Naive thymus-derived CD8-positive, alpha-beta T cell (primary cell): ENCODE data around the gene NFIB. TPM values are rescaled to one million over a fixed set of nuclear protein-coding genes. Genes with fewer than 3 reads are reported as not detected.

ENCODE experiments used
- ATAC-seq, 2 donors: fragments of 150-1000 bp; cut with Tn5 transposase in 1 of 2; sonication (Bioruptor Pico), chemical (Tn5 transposase) in 1 of 2; 1 replicate in 1 of 2; 2 replicates in 1 of 2; pipeline ENCODE4 v1.10.0; 2021; ENCODE audit warnings: mild to moderate bottlenecking in 2 of 2, moderate library complexity in 2 of 2
- POLR2A ChIA-PET: fragments of 350-600 bp; sonication (Branson Sonifier 250); formaldehyde crosslinking; loops from one replicate; lab custom pipeline; 2021; ENCODE audit warnings: antibody characterized with exemption; lab: Charles Lee
- DNase-seq, 10 donors: peaks; one replicate each; pipeline versions ENCODE4 v3.0.0 to v3.0.0-alpha.2; 2020 to 2022
- H3K27ac Mint-ChIP-seq, 10 donors: one replicate each; pipeline ENCODE4 v1.8.0; 2020 to 2022; ENCODE audit warnings: mild to moderate bottlenecking in 10 of 10, mixed read lengths in 10 of 10, moderate library complexity in 4 of 10, inconsistent platforms in 1 of 10
- H3K27me3 Mint-ChIP-seq, 5 donors: one replicate each; pipeline ENCODE4 v1.8.0; 2021 to 2022; ENCODE audit warnings: mixed read lengths in 5 of 5
- H3K36me3 Mint-ChIP-seq, 3 donors: one replicate each; pipeline ENCODE4 v1.8.0; 2020 to 2022; ENCODE audit warnings: mixed read lengths in 3 of 3, mild to moderate bottlenecking in 2 of 3, inconsistent platforms in 1 of 3
- H3K4me1 Mint-ChIP-seq, 4 donors: one replicate each; pipeline ENCODE4 v1.8.0; 2021 to 2022; ENCODE audit warnings: mixed read lengths in 4 of 4
- H3K4me3 Mint-ChIP-seq, 10 donors: one replicate each; pipeline ENCODE4 v1.8.0; 2020 to 2022; ENCODE audit warnings: mild to moderate bottlenecking in 10 of 10, mixed read lengths in 10 of 10, moderate library complexity in 6 of 10, inconsistent platforms in 1 of 10
- H3K9me3 Mint-ChIP-seq, 9 donors: one replicate each; pipeline ENCODE4 v1.8.0; 2020 to 2022; ENCODE audit warnings: mixed read lengths in 9 of 9, mild to moderate bottlenecking in 3 of 9, inconsistent platforms in 1 of 9, moderate library complexity in 1 of 9
- polyA plus RNA-seq, 3 donors: library from polyadenylated mRNA; unstranded; fragments of 300-500 nt; fragmentation: Illumina TruSeq; gene quantifications; one replicate each; pipeline ENCODE4 v1.2.3, GENCODE V29; 2021
- total RNA-seq, 8 experiments: library from RNA in 2 of 8; stranded (reverse) in 2 of 8; gene quantifications; one replicate each; pipeline ENCODE4 v1.2.3 and lab custom pipeline; 2021 to 2026

NFIB gene
- total and polyA plus RNA-seq, 5 experiments from 2014 or later, result 0.22 TPM; not detected in 4

- ATAC-seq (no peak), DNase-seq (no peak)
- Mint-ChIP-seq H3K36me3 (no peaks in the 10 kb centered on the region), H3K4me3 (no peak overlapping the region), H3K9me3 (peaks cover 0 to 14% (median 3%) of the 10 kb centered on the region in 9 donors), H3K4me1 (no peaks in the 10 kb centered on the region), H3K27ac (no peak overlapping the region), H3K27me3 (peaks cover 0 to 15% (median 2%) of the 10 kb centered on the region in 5 donors)
- POLR2A ChIA-PET, result no interaction called here
These were observed 110.4 kb downstream of the NFIB start for GRCh38 chr9:14203356-14204056.

DNA sequence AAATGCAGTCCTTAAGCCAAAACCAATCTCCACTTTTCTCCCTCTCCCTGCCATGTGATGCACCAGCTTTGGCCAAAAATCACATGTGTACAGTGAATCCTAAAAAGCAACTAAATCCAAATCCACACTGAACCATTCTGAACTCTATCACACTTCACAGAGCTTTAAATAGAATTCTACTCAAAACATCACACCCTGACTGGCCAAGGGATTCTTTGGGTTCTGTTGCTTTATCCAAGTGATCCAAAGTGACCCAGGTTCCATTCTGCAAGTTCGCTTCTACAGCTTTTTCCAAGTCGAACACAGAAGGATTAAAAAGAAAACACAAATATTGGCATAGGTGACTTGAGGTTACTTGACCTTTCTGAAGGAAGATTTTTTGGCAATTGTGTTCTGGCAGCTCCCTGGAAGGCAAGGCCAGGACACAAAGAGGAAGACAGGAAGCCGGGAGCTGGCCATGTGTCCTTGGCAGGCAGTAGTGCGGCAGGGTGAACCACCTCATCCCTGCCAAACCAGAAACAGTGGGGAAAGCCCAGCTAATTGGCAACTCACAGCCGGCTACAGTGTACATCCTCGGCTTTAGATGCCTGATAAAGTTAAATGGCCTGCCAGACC lies 115.0 kb downstream of the NFIB start:
- H3K4me1 Mint-ChIP-seq, result no peaks in the 10 kb centered on the region
- H3K9me3 Mint-ChIP-seq, result peaks cover 0 to 14% (median 0%) of the 10 kb centered on the region in 9 donors
- H3K27me3 Mint-ChIP-seq, result peaks cover 0 to 14% (median 0%) of the 10 kb centered on the region in 5 donors
- no peak for DNase-seq
- no peaks in the 10 kb centered on the region for H3K36me3 Mint-ChIP-seq
- H3K27ac Mint-ChIP-seq, result no peak overlapping the region
- no peak for ATAC-seq
- POLR2A ChIA-PET, result no interaction called here
- no peak overlapping the region for H3K4me3 Mint-ChIP-seq

GRCh38 chr9:14198047-14198840 lies 115.7 kb downstream of the NFIB start:
- Mint-ChIP-seq H3K9me3 (peaks cover 0 to 14% (median 0%) of the 10 kb centered on the region in 9 donors), H3K27ac (no peak overlapping the region), H3K36me3 (no peaks in the 10 kb centered on the region), H3K27me3 (peaks cover 0 to 14% (median 0%) of the 10 kb centered on the region in 5 donors), H3K4me3 (no peak overlapping the region), H3K4me1 (no peaks in the 10 kb centered on the region)
- POLR2A ChIA-PET, result no interaction called here
- DNase-seq, result no peak
- no peak for ATAC-seq

- Mint-ChIP-seq H3K36me3 (no peaks in the 10 kb centered on the region), H3K4me1 (no peaks in the 10 kb centered on the region), H3K9me3 (peaks cover 0 to 14% (median 0%) of the 10 kb centered on the region in 9 donors), H3K27me3 (peaks cover 0 to 14% (median 0%) of the 10 kb centered on the region in 5 donors), H3K4me3 (no peak overlapping the region), H3K27ac (no peak overlapping the region)
- POLR2A ChIA-PET, result no interaction called here
- ATAC-seq (no peak), DNase-seq (no peak)
These were observed 116.5 kb downstream of the NFIB start for GRCh38 chr9:14197325-14197858.

- DNase-seq, result no peak
- Mint-ChIP-seq H3K27ac (no peak overlapping the region), H3K4me1 (no peaks in the 10 kb centered on the region), H3K9me3 (peaks cover 0 to 2% (median 0%) of the 10 kb centered on the region in 9 donors), H3K36me3 (no peaks in the 10 kb centered on the region), H3K27me3 (peaks cover 0 to 6% (median 0%) of the 10 kb centered on the region in 5 donors), H3K4me3 (no peak overlapping the region)
- ATAC-seq, result no peak
- POLR2A ChIA-PET, result no interaction called here
These were observed 120.5 kb downstream of the NFIB start for GRCh38 chr9:14193328-14193990.

DNA sequence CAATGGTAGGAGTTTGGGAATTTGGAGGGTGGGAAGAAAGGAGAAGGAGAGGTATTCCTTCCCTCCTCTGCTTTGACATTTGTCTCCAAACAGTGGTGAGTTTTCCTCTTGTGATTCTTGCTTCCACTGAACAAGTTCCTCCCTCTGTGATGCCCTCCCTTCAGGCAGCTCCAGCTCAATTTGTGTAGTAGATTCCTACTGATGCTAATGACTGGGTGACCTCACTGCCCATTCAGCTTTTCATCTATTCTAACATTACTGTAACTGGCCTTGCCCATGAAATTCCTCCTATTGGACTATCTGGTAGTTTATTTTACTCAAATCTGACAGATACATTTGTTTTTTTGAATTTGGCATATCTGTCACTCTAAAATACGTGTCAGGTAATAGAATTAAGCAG lies 121.4 kb downstream of the NFIB start:
- H3K4me1 Mint-ChIP-seq, result no peaks in the 10 kb centered on the region
- POLR2A ChIA-PET, result no interaction called here
- ATAC-seq, result no peak
- no peaks in the 10 kb centered on the region for H3K36me3 Mint-ChIP-seq
- DNase-seq, result no peak
- H3K9me3 Mint-ChIP-seq, result peaks cover 0 to 2% (median 0%) of the 10 kb centered on the region in 9 donors
- no peak overlapping the region for H3K4me3 Mint-ChIP-seq
- H3K27ac Mint-ChIP-seq, result no peak overlapping the region
- peaks cover 0 to 6% (median 0%) of the 10 kb centered on the region in 5 donors for H3K27me3 Mint-ChIP-seq

DNA sequence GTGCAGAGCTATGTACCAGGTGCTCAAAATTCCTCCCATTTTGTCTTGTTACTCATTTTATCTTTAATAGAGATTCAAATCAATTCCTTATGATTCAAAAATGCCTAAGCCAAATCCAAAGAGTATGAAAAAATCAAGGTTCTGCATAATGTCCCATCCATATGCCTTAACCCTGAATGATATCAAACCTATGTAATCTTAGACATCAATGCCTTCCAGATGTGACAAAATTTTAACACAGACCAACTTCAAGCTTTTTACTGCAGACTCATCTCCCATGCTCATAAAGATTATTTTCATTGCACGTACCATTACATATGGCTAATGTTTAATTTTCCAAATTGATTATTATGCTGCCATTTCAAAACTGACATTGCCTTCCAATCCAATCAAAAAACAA lies 122.4 kb downstream of the NFIB start:
- Mint-ChIP-seq H3K27ac (no peak overlapping the region), H3K4me3 (no peak overlapping the region), H3K4me1 (no peaks in the 10 kb centered on the region), H3K27me3 (peaks cover 0 to 6% (median 0%) of the 10 kb centered on the region in 5 donors), H3K9me3 (peaks cover 0 to 2% (median 0%) of the 10 kb centered on the region in 9 donors), H3K36me3 (no peaks in the 10 kb centered on the region)
- DNase-seq, result no peak
- no peak for ATAC-seq
- POLR2A ChIA-PET, result no interaction called here

DNA sequence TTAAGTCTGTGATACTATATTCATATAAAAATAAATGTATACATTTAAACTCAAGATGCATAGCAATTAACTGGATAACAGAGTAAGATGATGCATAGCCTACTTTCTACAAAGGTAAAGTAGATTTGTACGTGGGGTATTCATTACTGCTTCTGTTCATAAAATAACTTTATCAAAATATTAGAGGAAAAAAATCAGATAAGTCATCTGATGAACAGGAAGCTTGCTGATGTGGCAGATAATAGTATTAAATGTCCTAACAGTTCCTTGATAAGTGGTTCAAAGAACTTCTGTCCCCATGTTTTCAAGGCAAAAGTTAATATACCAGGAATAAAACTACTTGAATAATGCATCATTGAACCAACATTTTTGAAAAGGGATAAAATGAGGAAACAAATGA lies 123.7 kb downstream of the NFIB start:
- peaks cover 0 to 6% (median 0%) of the 10 kb centered on the region in 5 donors for H3K27me3 Mint-ChIP-seq

DNA sequence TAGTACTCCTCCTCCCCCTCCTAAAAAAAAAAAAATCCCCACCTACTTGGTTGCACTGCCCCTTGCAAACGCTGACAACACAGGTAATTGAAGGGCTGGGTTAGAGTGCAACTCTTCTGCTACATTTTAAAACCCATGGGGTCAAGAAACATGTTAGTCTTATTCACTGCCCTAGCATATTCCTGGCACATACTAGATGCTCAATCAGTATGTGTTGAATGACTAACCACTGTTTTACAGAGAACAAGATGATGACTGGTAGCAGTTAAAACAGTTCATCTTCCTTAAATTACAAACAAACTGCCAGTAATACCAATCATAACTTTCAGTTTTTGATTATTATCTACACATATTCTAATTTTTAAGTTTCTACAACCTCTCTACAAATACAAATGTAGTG lies 124.4 kb downstream of the NFIB start:
- Mint-ChIP-seq H3K4me3 (no peak overlapping the region), H3K27me3 (peaks cover 0 to 6% (median 0%) of the 10 kb centered on the region in 5 donors), H3K9me3 (peaks cover 0 to 2% (median 0%) of the 10 kb centered on the region in 9 donors), H3K4me1 (no peaks in the 10 kb centered on the region), H3K27ac (no peak overlapping the region), H3K36me3 (no peaks in the 10 kb centered on the region)
- POLR2A ChIA-PET, result no interaction called here
- ATAC-seq, result no peak
- DNase-seq, result no peak

More for the DNA sequence above, 123.7 kb downstream of the NFIB start:
- Mint-ChIP-seq H3K9me3 (peaks cover 0 to 2% (median 0%) of the 10 kb centered on the region in 9 donors), H3K4me1 (no peaks in the 10 kb centered on the region), H3K27ac (no peak overlapping the region), H3K36me3 (no peaks in the 10 kb centered on the region), H3K4me3 (no peak overlapping the region)
- POLR2A ChIA-PET, result no interaction called here
- DNase-seq (no peak), ATAC-seq (no peak)

DNA sequence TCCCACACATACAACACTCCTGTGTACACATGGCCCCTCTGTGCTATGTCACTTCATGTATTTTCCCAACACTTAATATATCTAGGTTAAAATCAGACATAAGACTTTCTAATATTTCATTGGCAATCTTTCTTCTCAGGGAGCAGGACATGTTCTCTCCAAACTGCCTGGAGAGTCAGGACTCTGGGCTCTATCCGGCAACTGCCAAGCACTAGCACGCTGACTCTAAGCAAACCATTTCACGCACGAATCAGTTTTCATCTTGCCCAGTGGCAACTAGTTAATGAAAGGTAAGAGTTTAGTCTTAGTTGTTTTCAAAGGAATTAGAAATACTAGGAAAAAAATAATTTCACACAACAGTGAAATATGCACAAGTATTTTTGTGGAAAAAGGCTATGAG lies 124.8 kb downstream of the NFIB start:
- peaks cover 0 to 4% (median 0%) of the 10 kb centered on the region in 5 donors for H3K27me3 Mint-ChIP-seq
- ATAC-seq, result no peak
- H3K4me3 Mint-ChIP-seq, result no peak overlapping the region
- peaks cover 0 to 2% (median 0%) of the 10 kb centered on the region in 9 donors for H3K9me3 Mint-ChIP-seq
- DNase-seq, result no peak
- no peaks in the 10 kb centered on the region for H3K36me3 Mint-ChIP-seq
- no peak overlapping the region for H3K27ac Mint-ChIP-seq
- H3K4me1 Mint-ChIP-seq, result no peaks in the 10 kb centered on the region
- POLR2A ChIA-PET, result no interaction called here

GRCh38 chr9:14188538-14188937 lies 125.4 kb downstream of the NFIB start:
- H3K9me3 Mint-ChIP-seq, result peaks cover 0 to 4% (median 0%) of the 10 kb centered on the region in 9 donors
- H3K4me3 Mint-ChIP-seq, result no peak overlapping the region
- H3K36me3 Mint-ChIP-seq, result no peaks in the 10 kb centered on the region
- no peak overlapping the region for H3K27ac Mint-ChIP-seq
- POLR2A ChIA-PET, result no interaction called here
- DNase-seq, result no peak
- H3K4me1 Mint-ChIP-seq, result no peaks in the 10 kb centered on the region
- no peak for ATAC-seq
- H3K27me3 Mint-ChIP-seq, result peaks cover 0 to 3% (median 0%) of the 10 kb centered on the region in 5 donors

- Mint-ChIP-seq H3K4me1 (no peaks in the 10 kb centered on the region), H3K27ac (no peak overlapping the region), H3K4me3 (no peak overlapping the region), H3K36me3 (no peaks in the 10 kb centered on the region), H3K27me3 (peaks cover 0 to 3% (median 0%) of the 10 kb centered on the region in 5 donors), H3K9me3 (peaks cover 0 to 4% (median 0%) of the 10 kb centered on the region in 9 donors)
- POLR2A ChIA-PET, result no interaction called here
- ATAC-seq (no peak), DNase-seq (no peak)
These were observed 125.9 kb downstream of the NFIB start for GRCh38 chr9:14188011-14188410.
